Stimulated activated naive CD8-positive, alpha-beta T cell treated with anti-CD3 and anti-CD28 coated beads, Interleukin-15, Interleukin-2, amounts not matched to agents 100 ng/mL and 50 ng/mL, for 24 hours (primary cell): ENCODE results near the gene LCAT.
A peak's percentile ranks its signal among the peaks of the same experiment; 100 is the strongest.

ENCODE experiments used
- H3K27ac Mint-ChIP-seq: one replicate; pipeline ENCODE4 v1.8.0; 2021; ENCODE audit warnings: mild to moderate bottlenecking, mixed read lengths
- H3K27me3 Mint-ChIP-seq: one replicate; pipeline ENCODE4 v1.8.0; 2021; ENCODE audit warnings: mixed read lengths
- H3K36me3 Mint-ChIP-seq: one replicate; pipeline ENCODE4 v1.8.0; 2021; ENCODE audit warnings: low read depth, mixed read lengths
- H3K4me1 Mint-ChIP-seq: one replicate; pipeline ENCODE4 v1.8.0; 2021; ENCODE audit warnings: low read depth, mixed read lengths
- H3K4me3 Mint-ChIP-seq: one replicate; pipeline ENCODE4 v1.8.0; 2021; ENCODE audit warnings: mild to moderate bottlenecking, mixed read lengths
- H3K9me3 Mint-ChIP-seq: one replicate; pipeline ENCODE4 v1.8.0; 2021; ENCODE audit warnings: mixed read lengths

Gene LCAT

DNA sequence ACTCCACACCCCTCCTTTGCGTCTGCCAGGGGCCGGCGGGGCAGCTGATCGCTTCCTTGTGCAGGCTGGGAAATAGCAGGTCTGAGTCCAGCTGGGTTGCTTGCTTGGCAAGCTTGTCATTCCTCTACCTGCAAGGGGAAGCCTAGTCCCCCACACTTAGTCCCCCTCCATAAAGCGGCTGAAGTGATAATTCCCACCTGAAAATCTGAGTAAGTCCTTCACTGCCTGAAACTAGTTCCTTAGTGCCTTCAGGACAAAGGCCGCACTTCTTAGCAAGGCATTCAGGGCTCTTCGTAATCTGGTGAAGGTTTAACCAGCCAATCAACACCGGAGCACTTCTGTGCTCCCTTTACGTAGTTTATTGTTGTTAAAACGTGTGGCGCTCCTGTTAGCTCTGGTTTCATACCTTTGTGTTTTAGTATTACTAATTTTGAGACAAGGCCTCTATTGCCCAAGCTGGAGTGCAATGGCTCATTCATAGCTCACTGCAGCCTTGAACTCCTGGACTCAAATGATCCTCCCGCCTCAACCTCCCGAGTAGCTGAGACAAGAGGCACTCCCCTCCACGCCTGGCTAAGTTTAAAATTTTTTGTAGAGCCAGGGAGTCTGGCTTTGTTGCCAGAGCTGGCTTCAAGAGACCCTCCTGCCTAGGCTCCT is 50.0 kb downstream of the LCAT start:
- no peaks in the 10 kb centered on the region for H3K36me3 Mint-ChIP-seq
- H3K9me3 Mint-ChIP-seq, result no peaks in the 10 kb centered on the region
- peak overlapping the region; percentile 93 for H3K27ac Mint-ChIP-seq
- H3K4me1 Mint-ChIP-seq, result peaks cover 39% of the 10 kb centered on the region
- H3K4me3 Mint-ChIP-seq, result peak overlapping the region; percentile 97
- no peaks in the 10 kb centered on the region for H3K27me3 Mint-ChIP-seq

- H3K4me3 Mint-ChIP-seq, result peak within 1 kb of the TSS; percentile 97
- no peaks in the 10 kb centered on the region for H3K9me3 Mint-ChIP-seq
- H3K27ac Mint-ChIP-seq, result peak within 1 kb of the TSS; percentile 93
- peaks cover 39% of the 10 kb centered on the region for H3K4me1 Mint-ChIP-seq
- H3K36me3 Mint-ChIP-seq, result no peaks in the 10 kb centered on the region
- no peaks in the 10 kb centered on the region for H3K27me3 Mint-ChIP-seq
Measured at GRCh38 chr16:67892899-67893742, 50.8 kb downstream of the LCAT start, which contains the start of gene PSKH1. PSKH1 (plus strand) TSS chr16:67893254; CDS start chr16:67908750, 15,496 bp downstream.

GRCh38 chr16:67892375-67892774 is 51.5 kb downstream of the LCAT start:
- H3K27me3 Mint-ChIP-seq, result no peaks in the 10 kb centered on the region
- H3K27ac Mint-ChIP-seq, result peak overlapping the region; percentile 56
- H3K36me3 Mint-ChIP-seq, result no peaks in the 10 kb centered on the region
- H3K9me3 Mint-ChIP-seq, result no peaks in the 10 kb centered on the region
- H3K4me3 Mint-ChIP-seq, result peak overlapping the region; percentile 97
- H3K4me1 Mint-ChIP-seq, result peaks cover 39% of the 10 kb centered on the region
